GM23338 (cell line): ENCODE results near the gene LRBA. TPM values are rescaled to one million over a fixed set of nuclear protein-coding genes. Genes with fewer than 3 reads are reported as not detected.

Source experiments
- ATAC-seq: fragments of 200-7000 bp; cut with Tn5 transposase; 3 replicates; pipeline ENCODE4 v1.9.1; 2020
- DNase-seq: peaks from one replicate; pipeline ENCODE4 v3.0.0-alpha.2; 2015; ENCODE audit warnings: low spot score
- H2AFZ ChIP-seq: fragments of 200-600 bp; sonication (generic); 2 replicates; pipeline ENCODE4 v1.8.0; 2016; ENCODE audit warnings: antibody characterized with exemption, mild to moderate bottlenecking, moderate library complexity
- H3F3A ChIP-seq: fragments of 200-600 bp; sonication (generic); replicated peaks from 2 replicates; pipeline ENCODE4 v1.8.0; 2017; ENCODE audit warnings: antibody characterized with exemption, mixed run types, low read depth
- H3K27ac ChIP-seq: fragments of 200-600 bp; sonication (generic); 2 replicates; pipeline ENCODE4 v1.6.1; 2016; ENCODE audit warnings: low read depth
- H3K27me3 ChIP-seq: fragments of 200-600 bp; sonication (generic); 2 replicates; pipeline ENCODE4 v1.8.0; 2016; ENCODE audit warnings: mild to moderate bottlenecking, mixed run types, moderate library complexity; ENCODE audit not compliant: insufficient read depth
- H3K36me3 ChIP-seq: fragments of 200-600 bp; sonication (generic); 2 replicates; pipeline ENCODE4 v1.8.0; 2016; ENCODE audit warnings: mild to moderate bottlenecking; ENCODE audit not compliant: insufficient read depth
- H3K4me1 ChIP-seq: fragments of 200-600 bp; sonication (generic); 2 replicates; pipeline ENCODE4 v1.8.0; 2016; ENCODE audit warnings: mild to moderate bottlenecking, moderate library complexity; ENCODE audit not compliant: insufficient read depth
- H3K4me2 ChIP-seq: fragments of 200-600 bp; sonication (generic); 2 replicates; pipeline ENCODE4 v1.7.1; 2017; ENCODE audit warnings: mixed run types
- H3K4me3 ChIP-seq: fragments of 200-600 bp; sonication (generic); 2 replicates; pipeline ENCODE4 v1.6.1; 2016; ENCODE audit warnings: mixed run types
- H3K79me2 ChIP-seq: fragments of 200-600 bp; sonication (generic); replicated peaks from 2 replicates; pipeline ENCODE4 v1.8.0; 2017; ENCODE audit warnings: mild to moderate bottlenecking; ENCODE audit not compliant: insufficient read depth
- H3K9me2 ChIP-seq: fragments of 200-600 bp; sonication (generic); 2 replicates; pipeline ENCODE4 v1.8.0; 2017; ENCODE audit not compliant: insufficient read depth
- H4K20me1 ChIP-seq: fragments of 200-600 bp; sonication (generic); replicated peaks from 2 replicates; pipeline ENCODE4 v1.8.0; 2017; ENCODE audit warnings: mild to moderate bottlenecking; ENCODE audit not compliant: insufficient read depth
- H3K27ac Mint-ChIP-seq: 2 replicates; pipeline ENCODE4 v1.8.0; 2020; ENCODE audit warnings: inconsistent platforms, mild to moderate bottlenecking, moderate library complexity, mixed read lengths
- H3K27me3 Mint-ChIP-seq: 3 replicates; pipeline ENCODE4 v1.8.0; 2022; ENCODE audit warnings: low read depth, mild to moderate bottlenecking, moderate library complexity, mixed read lengths, inconsistent platforms; ENCODE audit not compliant: insufficient read depth, poor library complexity
- H3K36me3 Mint-ChIP-seq: 3 replicates; pipeline ENCODE4 v1.8.0; 2021; ENCODE audit warnings: low read depth, mild to moderate bottlenecking, inconsistent platforms, moderate library complexity, mixed read lengths
- H3K4me1 Mint-ChIP-seq: 3 replicates; pipeline ENCODE4 v1.8.0; 2020; ENCODE audit warnings: mild to moderate bottlenecking, inconsistent platforms, mixed read lengths
- H3K4me3 Mint-ChIP-seq: 3 replicates; pipeline ENCODE4 v1.8.0; 2021; ENCODE audit warnings: moderate library complexity, mild to moderate bottlenecking, inconsistent platforms, mixed read lengths
- H3K9me3 Mint-ChIP-seq: 3 replicates; pipeline ENCODE4 v1.8.0; 2020; ENCODE audit warnings: moderate library complexity, mild to moderate bottlenecking, inconsistent platforms, mixed read lengths
- CREB1 ChIP-seq: fragments of 250-450 bp; sonication (Bioruptor Pico); IDR thresholded peaks from 2 replicates; pipeline ENCODE4 v1.5.0; 2020; ENCODE audit warnings: low read depth, mild to moderate bottlenecking, moderate library complexity
- EZH2 ChIP-seq: fragments of 200-600 bp; sonication (generic); IDR thresholded peaks from one replicate; pipeline ENCODE4 v1.8.0; 2017; ENCODE audit warnings: antibody characterized with exemption, mild to moderate bottlenecking, low read depth; ENCODE audit not compliant: unreplicated experiment
- EZH2phosphoT487 ChIP-seq: fragments of 200-600 bp; sonication (generic); IDR thresholded peaks from one replicate; pipeline ENCODE4 v1.8.1; 2018; ENCODE audit warnings: antibody characterized with exemption; ENCODE audit not compliant: unreplicated experiment
- JUNB ChIP-seq: IDR thresholded peaks from one replicate; pipeline ENCODE4 v1.6.1; 2016; ENCODE audit warnings: antibody characterized with exemption; ENCODE audit not compliant: unreplicated experiment
- NANOG ChIP-seq: IDR thresholded peaks from 2 replicates; pipeline ENCODE4 v1.6.1; 2016; ENCODE audit warnings: antibody characterized with exemption, borderline replicate concordance
- POLR2AphosphoS5 ChIP-seq: IDR thresholded peaks from 2 replicates; pipeline ENCODE4 v1.6.1; 2016; ENCODE audit warnings: antibody characterized with exemption, low read depth
- STAT1 ChIP-seq: IDR thresholded peaks from one replicate; pipeline ENCODE4 v1.6.1; 2016; ENCODE audit warnings: antibody characterized with exemption; ENCODE audit not compliant: unreplicated experiment
- ZNF114 ChIP-seq: fragments of 250-450 bp; sonication (Bioruptor Pico); IDR thresholded peaks from 2 replicates; pipeline ENCODE4 v1.5.0; 2020; ENCODE audit warnings: mild to moderate bottlenecking, moderate library complexity
- ZNF331 ChIP-seq: fragments of 250-450 bp; sonication (Bioruptor Pico); IDR thresholded peaks from 2 replicates; pipeline ENCODE4 v1.5.0; 2020; ENCODE audit warnings: low read depth, mild to moderate bottlenecking, moderate library complexity
- ZNF462 ChIP-seq: fragments of 250-450 bp; sonication (Bioruptor Pico); IDR thresholded peaks from 2 replicates; pipeline ENCODE4 v1.5.0; 2020; ENCODE audit warnings: mild to moderate bottlenecking, moderate library complexity
- polyA plus RNA-seq: library from polyadenylated mRNA; unstranded; fragments of >200 nt; fragmentation: Nextera tagmentation; extraction: Ambion mirVana; gene quantifications from 2 replicates; pipeline ENCODE4 v1.2.1, GENCODE V29; 2016
- total RNA-seq: library from RNA; depleted of rRNA; stranded (reverse); fragments of >200 nt; shearing (Covaris generic); gene quantifications from 2 replicates; pipeline ENCODE4 v1.2.3, GENCODE V29; 2014
- TF ChIP-seq, protein P1 (sequence below), 2 experiments: fragments of 200-600 bp in 1 of 2; sonication (generic) in 1 of 2; conservative IDR thresholded peaks; 2 replicates each; pipeline versions ENCODE4 v1.5.1 to v1.6.1; 2016 to 2017; ENCODE audit warnings: antibody characterized with exemption in 2 of 2, low read depth in 2 of 2, mild to moderate bottlenecking in 2 of 2, moderate library complexity in 1 of 2
- TF ChIP-seq, protein P2 (sequence below): IDR thresholded peaks from one replicate; pipeline ENCODE4 v1.6.1; 2018; ENCODE audit warnings: antibody characterized with exemption; ENCODE audit not compliant: unreplicated experiment

The LRBA gene
- total and polyA plus RNA-seq, 2 experiments from 2014 or later = 23.3 to 126 TPM

GRCh38 chr4:150332961-150333360 is 682.1 kb downstream of the LRBA start (continued):
- TF ChIP-seq, protein P1, sequence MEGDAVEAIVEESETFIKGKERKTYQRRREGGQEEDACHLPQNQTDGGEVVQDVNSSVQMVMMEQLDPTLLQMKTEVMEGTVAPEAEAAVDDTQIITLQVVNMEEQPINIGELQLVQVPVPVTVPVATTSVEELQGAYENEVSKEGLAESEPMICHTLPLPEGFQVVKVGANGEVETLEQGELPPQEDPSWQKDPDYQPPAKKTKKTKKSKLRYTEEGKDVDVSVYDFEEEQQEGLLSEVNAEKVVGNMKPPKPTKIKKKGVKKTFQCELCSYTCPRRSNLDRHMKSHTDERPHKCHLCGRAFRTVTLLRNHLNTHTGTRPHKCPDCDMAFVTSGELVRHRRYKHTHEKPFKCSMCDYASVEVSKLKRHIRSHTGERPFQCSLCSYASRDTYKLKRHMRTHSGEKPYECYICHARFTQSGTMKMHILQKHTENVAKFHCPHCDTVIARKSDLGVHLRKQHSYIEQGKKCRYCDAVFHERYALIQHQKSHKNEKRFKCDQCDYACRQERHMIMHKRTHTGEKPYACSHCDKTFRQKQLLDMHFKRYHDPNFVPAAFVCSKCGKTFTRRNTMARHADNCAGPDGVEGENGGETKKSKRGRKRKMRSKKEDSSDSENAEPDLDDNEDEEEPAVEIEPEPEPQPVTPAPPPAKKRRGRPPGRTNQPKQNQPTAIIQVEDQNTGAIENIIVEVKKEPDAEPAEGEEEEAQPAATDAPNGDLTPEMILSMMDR (conservative IDR thresholded peaks at IDR 0.05; ENCODE audit: low read depth in 2 of 2) = no peak

GRCh38 chr4:150332086-150332485 is 683.0 kb downstream of the LRBA start:
- Mint-ChIP-seq H3K27me3 (no peaks in the 10 kb centered on the region), H3K36me3 (no peaks in the 10 kb centered on the region), H3K4me3 (no peak overlapping the region), H3K4me1 (no peaks in the 10 kb centered on the region), H3K27ac (no peak overlapping the region), H3K9me3 (no peaks in the 10 kb centered on the region)
- H3K27me3 ChIP-seq = no peaks in the 10 kb centered on the region
- no peaks in the 10 kb centered on the region for H3K79me2 ChIP-seq
- H2AFZ ChIP-seq = no peak overlapping the region
- no peaks in the 10 kb centered on the region for H3K36me3 ChIP-seq
- H3K9me2 ChIP-seq = no peaks in the 10 kb centered on the region
- H3K4me3 ChIP-seq = no peak overlapping the region
- no peaks in the 10 kb centered on the region for H3F3A ChIP-seq
- no peak for DNase-seq
- H3K27ac ChIP-seq = no peak overlapping the region
- no peaks in the 10 kb centered on the region for H4K20me1 ChIP-seq
- H3K4me1 ChIP-seq = peaks cover 1% of the 10 kb centered on the region; the same call in 1 of the 2 replicates
- no peak for ATAC-seq
- H3K4me2 ChIP-seq = no peak overlapping the region
- TF ChIP-seq ZNF462 (CRISPR knock-in tag) (no peak), EZH2 (no peak), ZNF114 (CRISPR knock-in tag) (no peak), EZH2phosphoT487 (no peak), STAT1 (no peak), CREB1 (CRISPR knock-in tag) (no peak), JUNB (no peak), ZNF331 (CRISPR knock-in tag) (no peak), POLR2AphosphoS5 (no peak), NANOG (no peak)
- TF ChIP-seq, protein P2, sequence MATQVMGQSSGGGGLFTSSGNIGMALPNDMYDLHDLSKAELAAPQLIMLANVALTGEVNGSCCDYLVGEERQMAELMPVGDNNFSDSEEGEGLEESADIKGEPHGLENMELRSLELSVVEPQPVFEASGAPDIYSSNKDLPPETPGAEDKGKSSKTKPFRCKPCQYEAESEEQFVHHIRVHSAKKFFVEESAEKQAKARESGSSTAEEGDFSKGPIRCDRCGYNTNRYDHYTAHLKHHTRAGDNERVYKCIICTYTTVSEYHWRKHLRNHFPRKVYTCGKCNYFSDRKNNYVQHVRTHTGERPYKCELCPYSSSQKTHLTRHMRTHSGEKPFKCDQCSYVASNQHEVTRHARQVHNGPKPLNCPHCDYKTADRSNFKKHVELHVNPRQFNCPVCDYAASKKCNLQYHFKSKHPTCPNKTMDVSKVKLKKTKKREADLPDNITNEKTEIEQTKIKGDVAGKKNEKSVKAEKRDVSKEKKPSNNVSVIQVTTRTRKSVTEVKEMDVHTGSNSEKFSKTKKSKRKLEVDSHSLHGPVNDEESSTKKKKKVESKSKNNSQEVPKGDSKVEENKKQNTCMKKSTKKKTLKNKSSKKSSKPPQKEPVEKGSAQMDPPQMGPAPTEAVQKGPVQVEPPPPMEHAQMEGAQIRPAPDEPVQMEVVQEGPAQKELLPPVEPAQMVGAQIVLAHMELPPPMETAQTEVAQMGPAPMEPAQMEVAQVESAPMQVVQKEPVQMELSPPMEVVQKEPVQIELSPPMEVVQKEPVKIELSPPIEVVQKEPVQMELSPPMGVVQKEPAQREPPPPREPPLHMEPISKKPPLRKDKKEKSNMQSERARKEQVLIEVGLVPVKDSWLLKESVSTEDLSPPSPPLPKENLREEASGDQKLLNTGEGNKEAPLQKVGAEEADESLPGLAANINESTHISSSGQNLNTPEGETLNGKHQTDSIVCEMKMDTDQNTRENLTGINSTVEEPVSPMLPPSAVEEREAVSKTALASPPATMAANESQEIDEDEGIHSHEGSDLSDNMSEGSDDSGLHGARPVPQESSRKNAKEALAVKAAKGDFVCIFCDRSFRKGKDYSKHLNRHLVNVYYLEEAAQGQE = no peak
- TF ChIP-seq, protein P1 (conservative IDR thresholded peaks at IDR 0.05; ENCODE audit: low read depth in 2 of 2) = no peak
